ENCODE data around the gene TWIST1.

TWIST1 gene

DNA sequence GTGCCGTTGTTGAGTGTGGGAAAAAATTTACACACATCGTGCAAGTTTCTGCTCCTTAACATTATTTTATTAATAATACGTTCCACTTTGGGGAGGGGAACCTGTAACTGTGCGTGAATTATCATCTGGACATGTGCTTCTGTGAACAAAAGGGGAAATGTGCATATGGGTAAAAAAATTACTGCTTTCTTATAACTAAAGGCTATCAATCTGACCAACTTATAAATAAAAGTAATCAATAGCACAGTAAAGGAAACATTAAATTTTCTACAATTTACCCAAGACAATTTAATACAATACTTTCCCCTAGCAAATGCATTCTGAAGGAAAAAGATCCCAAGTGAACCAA lies 4.5 kb downstream of the TWIST1 start:
- Histone ChIP-seq H2AFZ (ENCODE audit: low read length) (no peak overlapping the region), H3F3A (ENCODE audit: insufficient read depth, low read length) (no peaks in the 10 kb centered on the region), H3K4me1 (ENCODE audit: insufficient read depth, low read length, severe bottlenecking) (no peaks in the 10 kb centered on the region), H3K27ac (ENCODE audit: low read depth, low read length, poor library complexity, severe bottlenecking) (no peak overlapping the region), H3K36me3 (ENCODE audit: insufficient read depth, low read length) (no peaks in the 10 kb centered on the region), H3K27me3 (ENCODE audit: insufficient read depth, low read length) (0 out of 2 replicates have a peak, but pooled peaks cover 4% of the 10 kb centered on the region), H3K79me2 (ENCODE audit: insufficient read depth, low read length) (no peaks in the 10 kb centered on the region), H3K9ac (ENCODE audit: low read length) (no peak overlapping the region), H3K9me3 (ENCODE audit: low read length) (no peaks in the 10 kb centered on the region), H4K20me1 (ENCODE audit: insufficient read depth, low read length) (no peaks in the 10 kb centered on the region), H3K4me2 (ENCODE audit: low read length) (no peak overlapping the region), H3K9me2 (ENCODE audit: low read depth, low read length) (no peaks in the 10 kb centered on the region), H3K4me3 (ENCODE audit: low read depth, low read length, poor library complexity, severe bottlenecking) (no peak overlapping the region)
- TF ChIP-seq, protein P1, sequence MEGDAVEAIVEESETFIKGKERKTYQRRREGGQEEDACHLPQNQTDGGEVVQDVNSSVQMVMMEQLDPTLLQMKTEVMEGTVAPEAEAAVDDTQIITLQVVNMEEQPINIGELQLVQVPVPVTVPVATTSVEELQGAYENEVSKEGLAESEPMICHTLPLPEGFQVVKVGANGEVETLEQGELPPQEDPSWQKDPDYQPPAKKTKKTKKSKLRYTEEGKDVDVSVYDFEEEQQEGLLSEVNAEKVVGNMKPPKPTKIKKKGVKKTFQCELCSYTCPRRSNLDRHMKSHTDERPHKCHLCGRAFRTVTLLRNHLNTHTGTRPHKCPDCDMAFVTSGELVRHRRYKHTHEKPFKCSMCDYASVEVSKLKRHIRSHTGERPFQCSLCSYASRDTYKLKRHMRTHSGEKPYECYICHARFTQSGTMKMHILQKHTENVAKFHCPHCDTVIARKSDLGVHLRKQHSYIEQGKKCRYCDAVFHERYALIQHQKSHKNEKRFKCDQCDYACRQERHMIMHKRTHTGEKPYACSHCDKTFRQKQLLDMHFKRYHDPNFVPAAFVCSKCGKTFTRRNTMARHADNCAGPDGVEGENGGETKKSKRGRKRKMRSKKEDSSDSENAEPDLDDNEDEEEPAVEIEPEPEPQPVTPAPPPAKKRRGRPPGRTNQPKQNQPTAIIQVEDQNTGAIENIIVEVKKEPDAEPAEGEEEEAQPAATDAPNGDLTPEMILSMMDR (IDR thresholded peaks at IDR 0.05; ENCODE audit: low read length) = no peak
- no peak for TF ChIP-seq EZH2 (IDR thresholded peaks at IDR 0.05; ENCODE audit: borderline replicate concordance, low read length)

DNA sequence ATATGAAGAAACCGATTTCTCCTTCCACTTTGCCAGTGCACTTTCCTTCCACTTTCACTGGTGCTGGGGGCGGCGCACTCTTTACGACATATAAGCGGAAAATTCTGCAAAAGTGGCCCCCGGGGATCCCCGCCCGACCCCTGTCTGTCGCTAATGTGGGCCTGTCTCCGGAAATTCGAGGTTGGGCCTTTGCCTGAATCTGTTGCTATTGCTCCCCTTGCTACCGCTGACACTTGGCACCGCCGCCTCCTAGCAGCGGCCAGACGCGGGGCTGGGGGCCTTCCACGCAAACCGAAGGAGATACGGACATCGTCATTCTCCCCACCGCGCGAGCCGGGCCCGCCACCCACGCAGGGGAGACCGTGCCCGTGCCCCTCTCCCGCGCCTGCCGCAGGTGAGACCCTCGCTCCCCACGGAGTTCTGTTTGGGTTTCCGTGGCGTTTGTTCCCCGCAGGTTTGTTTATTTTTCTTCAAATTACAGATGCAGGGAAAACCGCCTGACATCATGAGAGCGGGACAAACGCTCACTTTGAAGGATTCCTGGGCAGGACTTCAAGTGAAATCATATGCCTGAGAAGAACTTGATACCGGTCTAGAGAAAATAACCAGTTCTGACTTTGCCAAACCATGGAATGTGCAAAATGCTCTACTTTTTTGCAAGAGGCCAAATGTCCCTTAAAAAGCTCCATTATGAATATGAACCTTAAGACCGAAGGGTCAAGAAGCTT lies 5.0 kb downstream of the TWIST1 start:
- no peaks in the 10 kb centered on the region for H3F3A ChIP-seq (ENCODE audit: insufficient read depth, low read length)
- H3K79me2 ChIP-seq (ENCODE audit: insufficient read depth, low read length) = no peaks in the 10 kb centered on the region
- H3K9me2 ChIP-seq (ENCODE audit: low read depth, low read length) = no peaks in the 10 kb centered on the region
- TF ChIP-seq, protein P1 (IDR thresholded peaks at IDR 0.05; ENCODE audit: low read length) = no peak
- no peak for TF ChIP-seq EZH2 (IDR thresholded peaks at IDR 0.05; ENCODE audit: borderline replicate concordance, low read length)
- no peaks in the 10 kb centered on the region for H3K4me1 ChIP-seq (ENCODE audit: insufficient read depth, low read length, severe bottlenecking)
- H3K36me3 ChIP-seq (ENCODE audit: insufficient read depth, low read length) = no peaks in the 10 kb centered on the region
- no peaks in the 10 kb centered on the region for H3K9me3 ChIP-seq (ENCODE audit: low read length)
- no peak overlapping the region for H3K4me3 ChIP-seq (ENCODE audit: low read depth, low read length, poor library complexity, severe bottlenecking)
- H3K9ac ChIP-seq (ENCODE audit: low read length) = no peak overlapping the region
- H3K4me2 ChIP-seq (ENCODE audit: low read length) = no peak overlapping the region
- H2AFZ ChIP-seq (ENCODE audit: low read length) = no peak overlapping the region
- H3K27me3 ChIP-seq (ENCODE audit: insufficient read depth, low read length) = 0 out of 2 replicates have a peak, but pooled peaks cover 4% of the 10 kb centered on the region
- no peak overlapping the region for H3K27ac ChIP-seq (ENCODE audit: low read depth, low read length, poor library complexity, severe bottlenecking)
- no peaks in the 10 kb centered on the region for H4K20me1 ChIP-seq (ENCODE audit: insufficient read depth, low read length)

DNA sequence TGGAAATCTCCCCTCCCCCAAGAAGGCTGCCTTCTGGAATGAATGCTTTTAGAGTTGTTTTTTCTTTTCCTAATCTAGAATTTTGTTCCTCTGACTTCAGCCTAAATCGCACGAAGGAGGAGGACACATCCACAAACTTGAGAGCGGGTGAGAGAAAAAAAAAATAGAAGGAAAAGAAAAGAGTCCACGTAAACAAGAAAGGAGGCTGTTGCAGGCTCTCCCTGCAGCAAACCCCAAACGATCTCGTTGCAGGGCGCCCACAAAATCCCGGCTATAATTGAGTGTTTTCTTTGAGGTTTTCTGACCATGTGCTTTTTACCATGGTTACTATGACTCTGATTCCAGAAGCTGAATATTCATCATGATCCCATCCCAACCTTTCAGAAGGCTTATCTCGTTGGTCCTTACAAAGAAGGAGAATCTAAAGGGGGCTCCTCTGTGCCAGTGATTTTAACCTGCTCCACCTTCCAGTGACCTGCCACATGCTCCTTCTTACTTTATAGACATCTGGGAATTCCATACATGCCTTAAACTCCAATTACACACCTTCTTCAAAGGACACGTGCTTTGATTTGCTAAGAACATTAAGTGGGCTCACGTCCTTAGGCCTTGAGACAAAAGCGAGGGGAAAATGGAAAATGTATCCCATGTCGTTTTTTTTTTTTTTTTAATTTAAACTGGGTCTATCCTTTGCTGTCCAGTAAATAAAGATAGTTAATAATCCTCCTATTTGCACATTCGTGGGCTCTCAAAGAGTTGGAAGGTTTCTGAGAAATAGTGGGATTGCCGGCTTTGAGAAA lies 5.8 kb downstream of the TWIST1 start:
- Histone ChIP-seq H3K27me3 (ENCODE audit: insufficient read depth, low read length) (0 out of 2 replicates have a peak, but pooled peaks cover 4% of the 10 kb centered on the region), H3K9me2 (ENCODE audit: low read depth, low read length) (no peaks in the 10 kb centered on the region), H3K4me2 (ENCODE audit: low read length) (no peak overlapping the region), H3K79me2 (ENCODE audit: insufficient read depth, low read length) (no peaks in the 10 kb centered on the region), H3F3A (ENCODE audit: insufficient read depth, low read length) (no peaks in the 10 kb centered on the region), H3K9ac (ENCODE audit: low read length) (no peak overlapping the region), H3K4me1 (ENCODE audit: insufficient read depth, low read length, severe bottlenecking) (no peaks in the 10 kb centered on the region), H3K4me3 (ENCODE audit: low read depth, low read length, poor library complexity, severe bottlenecking) (no peak overlapping the region), H3K27ac (ENCODE audit: low read depth, low read length, poor library complexity, severe bottlenecking) (no peak overlapping the region), H3K9me3 (ENCODE audit: low read length) (no peaks in the 10 kb centered on the region), H4K20me1 (ENCODE audit: insufficient read depth, low read length) (no peaks in the 10 kb centered on the region), H2AFZ (ENCODE audit: low read length) (no peak overlapping the region), H3K36me3 (ENCODE audit: insufficient read depth, low read length) (no peaks in the 10 kb centered on the region)
- TF ChIP-seq EZH2 (IDR thresholded peaks at IDR 0.05; ENCODE audit: borderline replicate concordance, low read length) = no peak
- TF ChIP-seq, protein P1 (IDR thresholded peaks at IDR 0.05; ENCODE audit: low read length) = no peak

Measured in OCI-LY1 (cell line).